Measurements from ENCODE around the gene RHEBL1. TPM values are rescaled to one million over a fixed set of nuclear protein-coding genes. Genes with fewer than 3 reads are reported as not detected.

RHEBL1 gene
- total and polyA plus RNA-seq, 2 experiments from 2014 or later = 0.65 to 0.86 TPM

GRCh38 chr12:49060237-49061156, 9.3 kb downstream of the RHEBL1 start, which contains the start of gene KMT2D:
Gene KMT2D (minus strand): TSS chr12:49060794. CDS start chr12:49055324, 5,470 bp downstream.
- H3K27me3 ChIP-seq (replicated peaks; ENCODE audit: insufficient read depth) = no peaks in the 10 kb centered on the region
- H3K4me1 ChIP-seq (ENCODE audit: insufficient read depth) = peaks cover 25% of the 10 kb centered on the region
- in situ Hi-C loops (cut with MboI) = no loop called here
- H4K20me1 ChIP-seq (ENCODE audit: insufficient read depth) = peaks cover 13% of the 10 kb centered on the region
- H3F3A ChIP-seq (ENCODE audit: insufficient read depth) = peaks cover 20% of the 10 kb centered on the region; the same call in 1 of the 2 replicates
- H3K4me2 ChIP-seq (ENCODE audit: unreplicated experiment) = peak within 1 kb of the TSS; percentile 99
- H3K36me3 ChIP-seq (ENCODE audit: low read depth) = no peaks in the 10 kb centered on the region
- no peak for TF ChIP-seq EZH2phosphoT487 (IDR thresholded peaks at IDR 0.05; ENCODE audit: insufficient read depth, low read depth)
- TF ChIP-seq EZH2 (IDR thresholded peaks at IDR 0.05; ENCODE audit: insufficient read depth, poor library complexity, severe bottlenecking) = no peak
- 0 to 1% methylated on average over 45 to 72 of the region's 74 CpGs for WGBS, 2 experiments (ENCODE audit: low coverage in 1 of 2, low lambda C conversion rate in 2 of 2, missing lambda C conversion rate in 2 of 2)
- H3K4me3 ChIP-seq = peak within 1 kb of the TSS; percentile 98
- peak within 1 kb of the TSS; percentile 97 for H2AFZ ChIP-seq
- peak within 1 kb of the TSS; percentile 95 for H3K9ac ChIP-seq
- no peaks in the 10 kb centered on the region for H3K9me3 ChIP-seq (ENCODE audit: low read depth)
- peak; percentile 99 for DNase-seq
- no peaks in the 10 kb centered on the region for H3K9me2 ChIP-seq (ENCODE audit: insufficient read depth)
- H3K79me2 ChIP-seq (ENCODE audit: insufficient read depth) = peaks cover 63% of the 10 kb centered on the region
- peak within 1 kb of the TSS; percentile 89 for H3K27ac ChIP-seq

GRCh38 chr12:49059299-49060171, 10.2 kb downstream of the RHEBL1 start:
- Histone ChIP-seq H3F3A (ENCODE audit: insufficient read depth) (peaks cover 20% of the 10 kb centered on the region; the same call in 1 of the 2 replicates), H3K27me3 (replicated peaks; ENCODE audit: insufficient read depth) (no peaks in the 10 kb centered on the region), H3K9me3 (ENCODE audit: low read depth) (no peaks in the 10 kb centered on the region), H3K4me2 (ENCODE audit: unreplicated experiment) (peak overlapping the region; percentile 99), H3K9me2 (ENCODE audit: insufficient read depth) (no peaks in the 10 kb centered on the region), H4K20me1 (ENCODE audit: insufficient read depth) (peaks cover 23% of the 10 kb centered on the region), H3K4me3 (peak overlapping the region; percentile 98), H3K79me2 (ENCODE audit: insufficient read depth) (peaks cover 73% of the 10 kb centered on the region), H3K36me3 (ENCODE audit: low read depth) (no peaks in the 10 kb centered on the region), H2AFZ (peak overlapping the region; percentile 97), H3K4me1 (ENCODE audit: insufficient read depth) (peaks cover 28% of the 10 kb centered on the region), H3K27ac (peak overlapping the region; percentile 89), H3K9ac (peak overlapping the region; percentile 95)
- TF ChIP-seq EZH2 (IDR thresholded peaks at IDR 0.05; ENCODE audit: insufficient read depth, poor library complexity, severe bottlenecking) (no peak), EZH2phosphoT487 (IDR thresholded peaks at IDR 0.05; ENCODE audit: insufficient read depth, low read depth) (no peak)
- in situ Hi-C loops (cut with MboI) = no loop called here
- 1% methylated on average over 47 to 69 of the region's 70 CpGs for WGBS, 2 experiments (ENCODE audit: low coverage in 1 of 2, low lambda C conversion rate in 2 of 2, missing lambda C conversion rate in 2 of 2)
- peak; percentile 73 for DNase-seq

GRCh38 chr12:49059045-49059298, 10.8 kb downstream of the RHEBL1 start:
- peaks cover 24% of the 10 kb centered on the region for H4K20me1 ChIP-seq (ENCODE audit: insufficient read depth)
- no peaks in the 10 kb centered on the region for H3K9me3 ChIP-seq (ENCODE audit: low read depth)
- peak overlapping the region; percentile 95 for H3K9ac ChIP-seq
- peaks cover 79% of the 10 kb centered on the region for H3K79me2 ChIP-seq (ENCODE audit: insufficient read depth)
- WGBS, 2 experiments (ENCODE audit: low coverage in 1 of 2, low lambda C conversion rate in 2 of 2, missing lambda C conversion rate in 2 of 2) = 0 to 5% methylated on average over 1 of the region's 1 CpG
- H3K4me3 ChIP-seq = peak overlapping the region; percentile 98
- no peaks in the 10 kb centered on the region for H3K9me2 ChIP-seq (ENCODE audit: insufficient read depth)
- TF ChIP-seq EZH2phosphoT487 (IDR thresholded peaks at IDR 0.05; ENCODE audit: insufficient read depth, low read depth) = no peak
- TF ChIP-seq EZH2 (IDR thresholded peaks at IDR 0.05; ENCODE audit: insufficient read depth, poor library complexity, severe bottlenecking) = no peak
- peaks cover 28% of the 10 kb centered on the region for H3K4me1 ChIP-seq (ENCODE audit: insufficient read depth)
- no peaks in the 10 kb centered on the region for H3K36me3 ChIP-seq (ENCODE audit: low read depth)
- peak overlapping the region; percentile 99 for H3K4me2 ChIP-seq (ENCODE audit: unreplicated experiment)
- no peak overlapping the region for H2AFZ ChIP-seq
- H3K27me3 ChIP-seq (replicated peaks; ENCODE audit: insufficient read depth) = no peaks in the 10 kb centered on the region
- peaks cover 20% of the 10 kb centered on the region; the same call in 1 of the 2 replicates for H3F3A ChIP-seq (ENCODE audit: insufficient read depth)
- peak overlapping the region; percentile 89 for H3K27ac ChIP-seq
- in situ Hi-C loops (cut with MboI) = no loop called here
- peak; percentile 30 for DNase-seq

- TF ChIP-seq EZH2 (IDR thresholded peaks at IDR 0.05; ENCODE audit: insufficient read depth, poor library complexity, severe bottlenecking) (no peak), EZH2phosphoT487 (IDR thresholded peaks at IDR 0.05; ENCODE audit: insufficient read depth, low read depth) (no peak)
- no peaks in the 10 kb centered on the region; the same call in 1 of the 2 replicates for H3K36me3 ChIP-seq (ENCODE audit: low read depth)
- peaks cover 28% of the 10 kb centered on the region for H3K4me1 ChIP-seq (ENCODE audit: insufficient read depth)
- peak overlapping the region; percentile 95 for H3K9ac ChIP-seq
- peak overlapping the region; percentile 98 for H3K4me3 ChIP-seq
- no peak overlapping the region for H2AFZ ChIP-seq
- no peaks in the 10 kb centered on the region for H3K9me2 ChIP-seq (ENCODE audit: insufficient read depth)
- no peaks in the 10 kb centered on the region for H3K9me3 ChIP-seq (ENCODE audit: low read depth)
- H3K27me3 ChIP-seq (replicated peaks; ENCODE audit: insufficient read depth) = no peaks in the 10 kb centered on the region
- peak; percentile 27 for DNase-seq
- H3K79me2 ChIP-seq (ENCODE audit: insufficient read depth) = peaks cover 83% of the 10 kb centered on the region
- H4K20me1 ChIP-seq (ENCODE audit: insufficient read depth) = peaks cover 24% of the 10 kb centered on the region
- H3K4me2 ChIP-seq (ENCODE audit: unreplicated experiment) = peak overlapping the region; percentile 99
- 3% methylated on average over 5 of the region's 5 CpGs for WGBS, 2 experiments (ENCODE audit: low coverage in 1 of 2, low lambda C conversion rate in 2 of 2, missing lambda C conversion rate in 2 of 2)
- H3F3A ChIP-seq (ENCODE audit: insufficient read depth) = peaks cover 20% of the 10 kb centered on the region; the same call in 1 of the 2 replicates
- peak overlapping the region; percentile 89 for H3K27ac ChIP-seq
- in situ Hi-C loops (cut with MboI) = no loop called here
Measured at GRCh38 chr12:49058366-49059044, 11.3 kb downstream of the RHEBL1 start.

All from GM23248 (cell line).